GM18511 (cell line): ENCODE measurements around the gene KAT2B.

Experiments
- ATAC-seq: cut with Tn5 transposase; IDR thresholded peaks from one replicate; pipeline ENCODE4 v1.9.1; 2021; ENCODE audit warnings: mild to moderate bottlenecking, moderate library complexity; ENCODE audit not compliant: unreplicated experiment

KAT2B gene

GRCh38 chr3:20095470-20095869, 55.2 kb downstream of the KAT2B start:
- no peak for ATAC-seq

- ATAC-seq = no peak
Observed at GRCh38 chr3:20096135-20096685, 56.0 kb downstream of the KAT2B start.

GRCh38 chr3:20097015-20097414, 56.8 kb downstream of the KAT2B start:
- no peak for ATAC-seq

GRCh38 chr3:20099060-20099459, 58.8 kb downstream of the KAT2B start:
- ATAC-seq = no peak

- ATAC-seq = no peak
Observed at GRCh38 chr3:20100151-20100550, 59.9 kb downstream of the KAT2B start.

GRCh38 chr3:20101041-20101440, 60.8 kb downstream of the KAT2B start:
- ATAC-seq = no peak

GRCh38 chr3:20103731-20104130, 63.5 kb downstream of the KAT2B start:
- ATAC-seq = peak; percentile 25

GRCh38 chr3:20104167-20104661, 64.0 kb downstream of the KAT2B start:
- peak; percentile 77 for ATAC-seq

- ATAC-seq = no peak
Observed at GRCh38 chr3:20105513-20106280, 65.5 kb downstream of the KAT2B start.

- ATAC-seq = no peak
Observed at GRCh38 chr3:20107722-20108121, 67.5 kb downstream of the KAT2B start.

- ATAC-seq = no peak
Observed at GRCh38 chr3:20108869-20109268, 68.6 kb downstream of the KAT2B start.

- no peak for ATAC-seq
Observed at GRCh38 chr3:20110826-20111225, 70.6 kb downstream of the KAT2B start.

GRCh38 chr3:20111836-20112235, 71.6 kb downstream of the KAT2B start:
- no peak for ATAC-seq

- no peak for ATAC-seq
Observed at GRCh38 chr3:20121088-20121487, 80.8 kb downstream of the KAT2B start.

- no peak for ATAC-seq
Observed at GRCh38 chr3:20123131-20123652, 82.9 kb downstream of the KAT2B start.

GRCh38 chr3:20125289-20125688, 85.0 kb downstream of the KAT2B start:
- ATAC-seq = no peak

GRCh38 chr3:20125897-20126296, 85.7 kb downstream of the KAT2B start:
- peak; percentile 100 for ATAC-seq

GRCh38 chr3:20128358-20128757, 88.1 kb downstream of the KAT2B start:
- no peak for ATAC-seq

- ATAC-seq = no peak
Observed at GRCh38 chr3:20130106-20130505, 89.9 kb downstream of the KAT2B start.

- ATAC-seq = no peak
Observed at GRCh38 chr3:20136231-20136630, 96.0 kb downstream of the KAT2B start.

- ATAC-seq = no peak
Observed at GRCh38 chr3:20137647-20138046, 97.4 kb downstream of the KAT2B start.

GRCh38 chr3:20140881-20141280, 100.6 kb downstream of the KAT2B start:
- no peak for ATAC-seq
